Measurements from ENCODE around the gene KCND2.
"Not testable (repeated sequence)": the region's sequence is repeated elsewhere in the genome, so short reads cannot be mapped to it uniquely, and the experiment has no call there.

KCND2 gene

DNA sequence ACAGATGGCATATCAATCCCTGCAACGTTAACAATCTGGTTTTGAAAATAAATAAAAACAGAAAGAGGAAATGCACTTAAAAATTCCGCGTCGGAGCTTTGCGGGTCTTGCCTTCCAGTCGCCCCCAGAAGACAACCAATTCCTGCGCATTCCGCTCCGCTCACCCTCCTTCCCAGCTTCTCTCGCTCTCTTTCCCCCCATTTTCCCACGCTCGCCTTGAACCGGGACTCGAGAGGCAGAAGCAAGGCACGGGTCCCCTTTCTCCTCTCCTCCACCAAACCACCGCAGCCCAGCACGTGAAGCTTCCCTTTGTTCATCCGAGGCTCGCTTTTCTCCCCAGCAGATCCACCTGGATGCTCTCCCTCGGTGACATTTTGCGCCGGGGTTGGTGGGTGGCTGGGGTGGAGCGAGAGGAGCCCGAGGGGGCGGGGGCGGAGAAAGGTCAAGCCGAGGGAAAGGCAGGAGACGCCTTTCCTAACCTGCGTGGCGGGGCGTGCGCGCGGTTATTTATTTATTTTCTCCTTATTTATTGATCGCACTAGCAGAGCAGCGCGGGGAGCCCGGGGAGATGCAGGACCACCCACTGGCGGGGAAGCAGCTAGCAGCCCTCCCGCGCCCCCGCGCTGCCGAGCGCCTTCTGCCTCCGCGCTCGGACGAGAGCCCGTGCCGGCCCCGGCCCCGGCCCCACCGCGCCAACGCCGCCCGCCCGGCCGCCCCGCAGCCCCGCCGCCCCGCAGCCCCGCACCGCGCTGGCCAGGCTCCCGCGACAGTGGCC lies at the start of gene KCND2:
KCND2 (plus strand) TSS at position 475 of the 775 bp plus-strand sequence.
- no peak for DNase-seq
- TF ChIP-seq GATA1 (IDR thresholded peaks at IDR 0.05; ENCODE audit: low read depth, low read length), result no peak

DNA sequence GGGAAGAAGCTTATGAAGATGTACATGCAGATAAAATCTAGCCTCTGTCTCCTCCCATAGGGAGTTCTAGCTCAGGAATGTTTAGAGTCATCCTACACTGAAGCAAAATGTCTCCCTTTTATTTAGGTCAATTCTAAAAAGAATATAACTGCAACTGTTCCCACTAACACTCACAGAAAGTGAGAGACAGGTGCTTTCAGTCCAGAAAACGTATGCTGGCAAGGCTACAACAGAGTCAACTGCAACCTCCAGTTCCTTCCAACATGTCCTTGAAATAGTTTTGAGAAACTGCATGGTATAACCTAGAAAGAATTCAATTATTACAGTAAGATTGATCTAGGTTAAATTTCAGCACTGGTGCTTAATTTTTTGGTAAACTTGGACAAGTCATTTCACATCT lies 46.8 kb upstream of the KCND2 start:
- no peak for TF ChIP-seq GATA1 (IDR thresholded peaks at IDR 0.05; ENCODE audit: low read depth, low read length)
- no peak for DNase-seq

DNA sequence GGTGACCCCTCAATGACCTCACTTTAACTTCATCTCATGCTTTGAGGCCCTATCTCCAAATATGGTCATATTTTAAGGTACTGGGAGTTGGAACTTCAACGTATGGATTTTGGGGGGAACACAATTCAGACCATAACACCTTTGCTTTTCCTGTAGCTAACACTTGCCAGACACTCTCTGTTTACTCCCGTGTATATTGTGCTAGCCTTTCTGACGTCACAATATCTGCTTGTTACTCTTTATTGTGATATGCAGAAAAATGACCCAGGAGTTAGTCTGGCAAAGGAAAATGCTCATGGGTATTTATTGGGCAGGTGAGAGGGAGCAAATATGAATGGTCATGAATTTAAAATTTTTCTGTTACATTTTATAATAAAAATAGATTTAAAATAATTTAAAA lies 45.7 kb upstream of the KCND2 start:
- no peak for TF ChIP-seq POLR2A (IDR thresholded peaks at IDR 0.05; ENCODE audit: low read length)
- TF ChIP-seq GATA1 (IDR thresholded peaks at IDR 0.05; ENCODE audit: low read depth, low read length), result no peak
- DNase-seq, result no peak

DNA sequence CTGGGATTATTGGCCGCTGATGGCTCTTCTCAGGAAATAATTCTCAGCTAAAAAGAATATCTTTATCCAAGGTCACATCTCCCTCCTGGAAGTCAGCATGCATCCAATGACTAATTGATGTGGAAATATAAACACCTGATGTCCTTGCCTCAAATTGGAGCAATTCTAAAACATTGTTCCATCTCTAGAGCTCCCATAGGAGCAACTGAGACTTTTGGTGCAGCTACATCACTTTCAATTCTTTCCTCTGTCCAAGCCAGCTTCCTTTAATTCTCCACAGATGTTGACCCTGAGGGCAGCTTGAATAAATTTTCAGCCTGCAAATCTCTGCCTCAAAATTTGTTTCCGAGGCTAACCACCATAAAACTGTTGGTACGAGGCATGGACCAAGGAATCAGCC lies 43.9 kb upstream of the KCND2 start:
- TF ChIP-seq GATA1 (IDR thresholded peaks at IDR 0.05; ENCODE audit: low read depth, low read length) (no peak), POLR2A (IDR thresholded peaks at IDR 0.05; ENCODE audit: low read length) (no peak)
- no peak for DNase-seq

DNA sequence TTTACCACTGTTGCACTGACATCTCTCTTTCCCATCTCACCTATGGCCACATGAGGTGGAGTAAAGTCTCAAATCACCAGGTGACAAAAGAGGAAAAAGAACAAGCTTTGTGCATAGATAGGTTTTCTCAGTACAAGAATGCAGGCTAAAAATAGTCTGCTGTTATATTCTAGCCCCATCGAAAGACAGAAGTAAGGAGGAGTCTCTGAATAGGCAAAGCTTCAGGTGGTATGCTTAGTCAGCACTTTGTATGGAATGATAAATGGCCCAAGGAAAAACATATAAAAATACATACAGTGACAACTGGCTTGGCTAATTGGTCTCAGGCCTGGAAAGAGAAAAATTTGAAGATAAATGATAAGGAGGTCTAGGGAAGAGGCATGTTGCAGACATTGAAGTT lies 39.6 kb upstream of the KCND2 start:
- no peak for DNase-seq
- no peak for TF ChIP-seq GATA1 (IDR thresholded peaks at IDR 0.05; ENCODE audit: low read depth, low read length)
- no peak for TF ChIP-seq POLR2A (IDR thresholded peaks at IDR 0.05; ENCODE audit: low read length)

DNA sequence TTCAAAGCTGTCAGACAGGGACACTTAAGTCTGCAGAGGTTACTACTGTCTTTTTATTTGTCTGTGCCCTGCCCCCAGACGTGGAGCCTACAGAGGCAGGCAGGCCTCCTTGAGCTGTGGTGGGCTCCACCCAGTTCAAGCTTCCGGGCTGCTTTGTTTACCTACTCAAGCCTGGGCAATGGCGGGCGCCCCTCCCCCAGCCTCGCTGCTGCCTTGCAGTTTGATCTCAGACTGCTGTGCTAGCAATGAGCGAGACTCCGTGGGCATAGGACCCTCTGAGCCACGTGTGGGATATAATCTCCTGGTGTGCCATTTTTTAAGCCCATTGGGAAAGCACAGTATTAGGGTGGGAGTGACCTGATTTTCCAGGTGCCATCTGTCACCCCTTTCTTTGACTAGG lies 32.6 kb upstream of the KCND2 start:
- DNase-seq, result not testable (repeated sequence)

DNA sequence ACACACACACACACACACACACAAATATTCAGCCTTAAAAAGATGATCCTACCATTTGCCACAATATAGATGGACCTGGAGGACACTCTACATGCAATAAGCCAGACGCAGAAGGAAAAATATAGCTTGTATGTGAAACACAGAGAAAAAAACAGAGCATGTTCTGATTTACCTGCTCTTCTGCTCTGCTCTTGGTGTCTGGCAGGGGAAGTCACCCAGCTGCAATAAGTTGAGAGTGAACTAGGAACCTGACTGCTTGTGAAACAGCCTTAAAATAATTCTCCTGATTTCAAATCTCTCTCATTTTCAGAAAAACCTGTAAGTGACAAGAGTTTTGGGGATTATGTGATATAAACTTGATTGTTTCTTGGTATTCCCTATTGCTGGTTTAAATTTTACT lies 31.0 kb upstream of the KCND2 start:
- TF ChIP-seq GATA1 (IDR thresholded peaks at IDR 0.05; ENCODE audit: low read depth, low read length), result no peak
- TF ChIP-seq POLR2A (IDR thresholded peaks at IDR 0.05; ENCODE audit: low read length), result no peak
- DNase-seq, result no peak

DNA sequence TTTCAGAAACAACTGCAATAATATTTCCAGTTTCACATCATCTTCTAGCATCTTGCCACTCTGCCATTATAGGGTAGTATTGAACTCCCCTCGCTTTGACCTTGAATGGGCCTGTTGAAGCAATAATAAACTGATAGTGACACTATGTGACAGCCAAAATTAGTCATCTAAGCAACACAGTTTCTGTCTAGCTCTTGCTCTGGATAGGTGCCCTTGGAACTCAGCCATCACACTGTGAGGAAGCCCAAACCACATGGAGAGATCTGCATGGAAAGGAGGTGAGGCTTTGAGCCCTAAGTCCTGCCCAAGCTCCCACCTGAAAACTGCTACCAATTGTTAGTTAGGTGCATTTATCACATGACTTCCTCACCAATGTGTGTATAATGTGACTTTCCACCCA lies 18.1 kb upstream of the KCND2 start:
- TF ChIP-seq POLR2A (IDR thresholded peaks at IDR 0.05; ENCODE audit: low read length) (no peak), GATA1 (IDR thresholded peaks at IDR 0.05; ENCODE audit: low read depth, low read length) (no peak)
- DNase-seq, result no peak

DNA sequence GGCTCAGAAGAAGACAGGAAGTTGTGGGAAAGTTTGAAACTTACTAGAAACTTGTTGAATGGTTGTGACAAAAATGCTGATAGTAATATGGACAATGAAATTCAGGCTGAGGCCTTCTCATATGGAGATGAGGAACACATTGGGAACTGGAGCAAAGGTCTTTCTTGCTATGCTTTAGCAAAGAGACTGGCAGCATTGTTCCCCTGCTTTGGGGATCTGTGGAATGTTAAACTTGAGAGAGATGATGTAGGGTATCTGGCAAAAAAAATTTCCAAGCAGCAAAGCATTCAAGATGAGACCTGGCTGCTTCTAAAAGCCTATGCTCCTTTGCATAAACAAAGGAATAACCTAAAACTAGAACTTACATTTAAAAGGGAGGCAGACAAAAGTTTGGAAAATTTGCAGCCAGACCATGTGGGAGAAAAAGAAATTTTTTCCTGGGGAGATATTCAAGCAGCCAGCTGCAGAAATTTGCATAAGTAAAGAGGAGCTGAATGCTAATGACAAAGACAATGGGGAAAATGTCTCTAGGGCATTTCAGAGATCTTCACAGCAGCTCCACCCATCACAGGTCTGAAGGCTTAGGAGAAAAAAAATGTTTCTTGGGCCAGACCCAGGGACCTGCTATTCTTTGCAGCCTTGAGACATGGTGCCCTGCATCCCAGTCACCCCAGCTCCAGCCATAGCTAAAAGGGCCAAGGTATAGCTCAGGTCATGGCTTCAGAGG lies 16.5 kb upstream of the KCND2 start:
- TF ChIP-seq POLR2A (IDR thresholded peaks at IDR 0.05; ENCODE audit: low read length) (no peak), GATA1 (IDR thresholded peaks at IDR 0.05; ENCODE audit: low read depth, low read length) (no peak)
- no peak for DNase-seq

DNA sequence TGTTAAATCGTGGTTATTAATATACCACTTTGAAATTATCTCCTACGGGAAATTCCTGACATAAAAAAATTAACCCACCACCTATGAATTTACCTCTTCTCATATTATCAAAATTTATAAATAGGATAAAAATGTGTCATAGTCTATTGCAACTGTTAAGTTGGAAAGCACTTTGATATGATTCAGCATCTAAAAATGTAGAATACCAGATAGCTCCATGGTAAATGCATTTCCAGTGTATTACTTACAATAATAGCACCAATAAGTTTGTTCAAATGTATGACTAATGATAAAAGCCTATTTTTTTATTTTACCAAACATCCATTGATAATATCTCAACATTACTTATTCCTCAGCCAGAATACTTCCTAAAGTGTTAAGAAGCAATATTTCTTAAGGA lies 13.6 kb upstream of the KCND2 start:
- no peak for DNase-seq
- TF ChIP-seq POLR2A (IDR thresholded peaks at IDR 0.05; ENCODE audit: low read length), result no peak

DNA sequence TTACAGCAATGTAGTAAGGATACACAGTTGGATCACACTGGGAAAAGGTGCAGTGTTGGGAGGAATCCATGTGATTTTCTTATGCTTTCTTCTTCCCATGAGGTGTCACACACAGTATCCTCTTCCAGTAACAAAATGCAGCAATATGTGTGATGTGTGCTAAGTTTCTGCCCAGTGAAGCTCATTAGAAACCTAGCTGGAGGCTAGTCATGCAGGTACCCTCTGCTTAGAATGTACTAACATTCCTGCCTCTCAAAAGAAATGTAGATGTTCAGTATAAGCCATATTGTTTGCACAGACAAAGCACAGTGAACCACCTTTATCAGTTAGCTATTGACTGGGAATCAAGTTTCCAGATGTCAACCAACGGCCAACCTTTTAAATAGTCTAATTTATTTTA lies 12.9 kb upstream of the KCND2 start:
- no peak for DNase-seq
- TF ChIP-seq GATA1 (IDR thresholded peaks at IDR 0.05; ENCODE audit: low read depth, low read length) (no peak), POLR2A (IDR thresholded peaks at IDR 0.05; ENCODE audit: low read length) (no peak)

DNA sequence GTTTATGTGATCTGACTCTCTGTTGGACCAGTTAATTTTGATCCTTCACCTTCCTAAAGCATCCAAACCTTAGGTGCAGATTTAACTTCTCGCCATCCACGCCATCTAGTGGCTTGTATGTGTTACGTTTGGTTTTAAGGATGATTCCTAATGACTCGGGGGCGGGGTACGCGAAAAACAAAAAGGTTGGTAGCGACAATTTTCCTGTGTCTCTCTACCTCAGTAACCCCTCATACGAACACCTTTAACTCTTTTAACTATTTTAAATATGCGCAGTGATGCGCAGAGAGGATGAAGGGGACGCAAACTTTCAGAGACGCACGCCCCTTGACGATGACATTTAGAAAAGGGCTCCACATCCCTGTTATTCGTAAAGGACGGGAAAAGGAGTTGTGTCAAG lies 714 bp upstream of the KCND2 start:
- TF ChIP-seq GATA1 (IDR thresholded peaks at IDR 0.05; ENCODE audit: low read depth, low read length) (no peak), POLR2A (IDR thresholded peaks at IDR 0.05; ENCODE audit: low read length) (no peak)
- peak; percentile 24 to 25 for DNase-seq

DNA sequence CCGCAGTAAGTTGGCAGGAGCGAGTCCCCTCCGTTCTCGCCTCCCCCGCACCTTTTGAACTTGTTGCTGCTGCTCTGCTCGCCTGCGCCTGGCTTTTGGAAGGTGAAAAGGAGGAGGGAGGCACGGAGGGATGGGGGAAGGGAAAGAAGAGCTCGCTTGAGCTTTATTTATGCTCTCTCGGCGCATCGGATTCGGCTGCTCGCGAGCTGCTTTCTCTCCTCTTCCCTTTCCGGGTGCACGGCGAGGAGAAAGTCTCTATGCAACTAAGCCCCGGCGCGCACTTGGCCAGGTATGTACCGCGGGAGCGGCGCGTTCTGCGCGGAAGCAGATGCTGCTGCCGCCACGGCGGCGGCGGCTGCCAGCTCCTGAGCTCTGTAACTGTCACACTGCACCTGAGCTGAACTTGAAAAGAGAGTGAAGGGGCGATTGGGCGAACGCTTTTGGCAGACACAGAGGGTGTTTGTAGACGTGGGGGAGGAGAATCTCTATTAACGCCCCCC lies 551 bp downstream of the KCND2 start:
- no peak for DNase-seq
- TF ChIP-seq GATA1 (IDR thresholded peaks at IDR 0.05; ENCODE audit: low read depth, low read length) (no peak), POLR2A (IDR thresholded peaks at IDR 0.05; ENCODE audit: low read length) (no peak)

DNA sequence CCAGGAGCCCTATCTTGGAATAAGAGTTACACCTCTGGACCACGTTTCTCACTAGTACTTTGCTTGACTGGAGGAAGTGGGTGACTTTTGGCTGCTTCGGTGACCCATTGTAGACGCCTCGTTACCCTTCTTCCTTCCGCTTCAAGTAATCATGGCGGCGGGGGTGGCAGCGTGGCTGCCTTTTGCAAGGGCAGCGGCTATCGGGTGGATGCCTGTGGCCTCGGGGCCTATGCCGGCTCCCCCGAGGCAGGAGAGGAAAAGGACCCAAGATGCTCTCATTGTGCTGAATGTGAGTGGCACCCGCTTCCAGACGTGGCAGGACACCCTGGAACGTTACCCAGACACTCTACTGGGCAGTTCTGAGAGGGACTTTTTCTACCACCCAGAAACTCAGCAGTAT lies 1.5 kb downstream of the KCND2 start:
- DNase-seq, result no peak

DNA sequence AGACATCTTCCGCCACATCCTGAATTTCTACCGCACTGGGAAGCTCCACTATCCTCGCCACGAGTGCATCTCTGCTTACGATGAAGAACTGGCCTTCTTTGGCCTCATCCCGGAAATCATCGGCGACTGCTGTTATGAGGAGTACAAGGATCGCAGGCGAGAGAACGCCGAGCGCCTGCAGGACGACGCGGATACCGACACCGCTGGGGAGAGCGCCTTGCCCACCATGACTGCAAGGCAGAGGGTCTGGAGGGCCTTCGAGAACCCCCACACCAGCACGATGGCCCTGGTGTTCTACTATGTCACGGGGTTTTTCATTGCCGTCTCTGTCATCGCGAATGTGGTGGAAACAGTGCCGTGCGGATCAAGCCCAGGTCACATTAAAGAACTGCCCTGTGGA lies 1.9 kb downstream of the KCND2 start:
- TF ChIP-seq GATA1 (IDR thresholded peaks at IDR 0.05; ENCODE audit: low read depth, low read length) (no peak), POLR2A (IDR thresholded peaks at IDR 0.05; ENCODE audit: low read length) (no peak)
- DNase-seq, result no peak

More for the DNA sequence above, 1.5 kb downstream of the KCND2 start:
- no peak for TF ChIP-seq GATA1 (IDR thresholded peaks at IDR 0.05; ENCODE audit: low read depth, low read length)
- TF ChIP-seq POLR2A (IDR thresholded peaks at IDR 0.05; ENCODE audit: low read length), result no peak

All from erythroblast (primary cell).